ENCODE data around the gene MISP3. TPM values are rescaled to one million over a fixed set of nuclear protein-coding genes. Genes with fewer than 3 reads are reported as not detected.

The MISP3 gene
- total RNA-seq, 4 donors from 2014 or later, result 10.5 to 18.5 (median 15.9) TPM

DNA sequence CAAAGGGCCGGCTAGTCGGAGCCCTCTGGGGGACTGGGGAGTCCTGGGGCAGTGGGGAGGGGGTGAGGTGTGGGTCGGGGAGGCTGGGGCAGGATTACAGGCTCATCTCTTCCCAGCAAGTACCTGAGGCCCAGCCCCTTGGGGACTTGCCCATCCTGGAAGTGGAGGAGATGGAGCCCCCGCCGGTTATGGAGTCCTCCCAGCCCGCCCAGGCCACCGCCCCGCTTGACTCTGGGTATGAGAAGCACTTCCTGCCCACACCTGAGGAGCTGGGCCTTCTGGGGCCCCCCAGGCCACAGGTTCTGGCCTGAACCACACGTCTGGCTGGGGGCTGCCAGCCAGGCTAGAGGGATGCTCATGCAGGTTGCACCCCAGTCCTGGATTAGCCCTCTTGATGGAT, 20.6 kb upstream of the MISP3 start:
- Histone ChIP-seq H3K4me3 (no peak overlapping the region), H3K4me1 (peaks cover under 1% of the 10 kb centered on the region), H3K27ac (no peak overlapping the region), H3K9me3 (no peaks in the 10 kb centered on the region), H3K27me3 (no peaks in the 10 kb centered on the region), H3K36me3 (no peaks in the 10 kb centered on the region)
- DNase-seq (ENCODE audit: low spot score in 2 of 2), result no peak
- TF ChIP-seq POLR2AphosphoS5 (IDR thresholded peaks at IDR 0.05) (no peak), POLR2A (IDR thresholded peaks at IDR 0.05) (no peak), EP300 (IDR thresholded peaks at IDR 0.05) (no peak)
- TF ChIP-seq, protein P1, sequence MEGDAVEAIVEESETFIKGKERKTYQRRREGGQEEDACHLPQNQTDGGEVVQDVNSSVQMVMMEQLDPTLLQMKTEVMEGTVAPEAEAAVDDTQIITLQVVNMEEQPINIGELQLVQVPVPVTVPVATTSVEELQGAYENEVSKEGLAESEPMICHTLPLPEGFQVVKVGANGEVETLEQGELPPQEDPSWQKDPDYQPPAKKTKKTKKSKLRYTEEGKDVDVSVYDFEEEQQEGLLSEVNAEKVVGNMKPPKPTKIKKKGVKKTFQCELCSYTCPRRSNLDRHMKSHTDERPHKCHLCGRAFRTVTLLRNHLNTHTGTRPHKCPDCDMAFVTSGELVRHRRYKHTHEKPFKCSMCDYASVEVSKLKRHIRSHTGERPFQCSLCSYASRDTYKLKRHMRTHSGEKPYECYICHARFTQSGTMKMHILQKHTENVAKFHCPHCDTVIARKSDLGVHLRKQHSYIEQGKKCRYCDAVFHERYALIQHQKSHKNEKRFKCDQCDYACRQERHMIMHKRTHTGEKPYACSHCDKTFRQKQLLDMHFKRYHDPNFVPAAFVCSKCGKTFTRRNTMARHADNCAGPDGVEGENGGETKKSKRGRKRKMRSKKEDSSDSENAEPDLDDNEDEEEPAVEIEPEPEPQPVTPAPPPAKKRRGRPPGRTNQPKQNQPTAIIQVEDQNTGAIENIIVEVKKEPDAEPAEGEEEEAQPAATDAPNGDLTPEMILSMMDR (IDR thresholded peaks at IDR 0.05), result no peak
- WGBS, result 69% methylated on average over 2 of the region's 9 CpGs

DNA sequence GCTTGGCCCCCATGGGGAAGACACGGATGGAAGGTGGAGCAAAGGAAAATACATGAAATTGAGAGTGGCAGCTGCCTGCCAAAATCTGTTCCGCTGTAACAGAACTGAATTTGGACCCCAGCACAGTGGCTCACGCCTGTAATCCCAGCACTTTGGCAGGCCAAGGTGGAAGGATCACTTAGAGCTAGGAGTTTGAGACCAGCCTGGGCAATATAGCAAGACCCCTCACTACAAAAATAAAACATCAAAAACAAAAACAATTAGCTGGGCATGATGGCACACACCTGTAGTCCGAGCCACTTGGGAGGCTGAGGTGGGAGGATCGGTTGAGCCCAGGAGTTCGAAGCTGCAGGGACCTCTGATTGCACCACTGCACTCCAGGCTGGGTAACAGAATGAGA, 20.1 kb upstream of the MISP3 start:
- TF ChIP-seq, protein P1 (IDR thresholded peaks at IDR 0.05), result no peak
- TF ChIP-seq POLR2AphosphoS5 (IDR thresholded peaks at IDR 0.05), result no peak
- no peak for TF ChIP-seq EP300 (IDR thresholded peaks at IDR 0.05)
- TF ChIP-seq POLR2A (IDR thresholded peaks at IDR 0.05), result no peak
- 93% methylated on average over 6 of the region's 6 CpGs for WGBS

DNA sequence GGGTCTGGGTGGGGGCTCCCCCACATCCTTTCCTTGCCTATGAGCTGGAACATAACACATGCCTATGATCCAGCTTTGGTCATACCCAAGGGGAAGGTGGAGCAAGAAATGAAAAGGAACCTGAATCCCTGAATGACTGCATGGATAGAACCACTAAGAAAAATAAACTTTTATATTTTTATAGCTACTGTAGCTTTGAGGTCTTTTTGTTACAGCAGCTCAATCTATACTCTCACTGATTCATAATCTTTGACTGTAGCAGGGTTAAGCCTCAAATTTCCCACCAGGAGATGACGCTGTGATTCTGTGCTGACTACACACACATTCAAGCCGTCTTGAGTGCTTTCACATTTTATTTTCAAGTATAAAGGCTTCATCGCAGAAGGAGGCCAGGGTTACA, 19.6 kb upstream of the MISP3 start:
- Histone ChIP-seq H3K4me3 (no peak overlapping the region), H3K27ac (no peak overlapping the region), H3K36me3 (no peaks in the 10 kb centered on the region), H3K4me1 (peaks cover 11% of the 10 kb centered on the region), H3K9me3 (no peaks in the 10 kb centered on the region), H3K27me3 (no peaks in the 10 kb centered on the region)
- 91% methylated on average over 3 of the region's 3 CpGs for WGBS
- DNase-seq (ENCODE audit: low spot score in 2 of 2), result no peak
- TF ChIP-seq POLR2AphosphoS5 (IDR thresholded peaks at IDR 0.05), result no peak
- no peak for TF ChIP-seq EP300 (IDR thresholded peaks at IDR 0.05)
- TF ChIP-seq, protein P1 (IDR thresholded peaks at IDR 0.05), result no peak
- no peak for TF ChIP-seq POLR2A (IDR thresholded peaks at IDR 0.05)

More for the DNA sequence above, 20.1 kb upstream of the MISP3 start:
- H3K4me1 ChIP-seq, result peaks cover 5% of the 10 kb centered on the region
- no peaks in the 10 kb centered on the region for H3K9me3 ChIP-seq
- H3K27me3 ChIP-seq, result no peaks in the 10 kb centered on the region
- DNase-seq (ENCODE audit: low spot score in 2 of 2), result no peak
- H3K4me3 ChIP-seq, result no peak overlapping the region
- no peaks in the 10 kb centered on the region for H3K36me3 ChIP-seq
- no peak overlapping the region for H3K27ac ChIP-seq

DNA sequence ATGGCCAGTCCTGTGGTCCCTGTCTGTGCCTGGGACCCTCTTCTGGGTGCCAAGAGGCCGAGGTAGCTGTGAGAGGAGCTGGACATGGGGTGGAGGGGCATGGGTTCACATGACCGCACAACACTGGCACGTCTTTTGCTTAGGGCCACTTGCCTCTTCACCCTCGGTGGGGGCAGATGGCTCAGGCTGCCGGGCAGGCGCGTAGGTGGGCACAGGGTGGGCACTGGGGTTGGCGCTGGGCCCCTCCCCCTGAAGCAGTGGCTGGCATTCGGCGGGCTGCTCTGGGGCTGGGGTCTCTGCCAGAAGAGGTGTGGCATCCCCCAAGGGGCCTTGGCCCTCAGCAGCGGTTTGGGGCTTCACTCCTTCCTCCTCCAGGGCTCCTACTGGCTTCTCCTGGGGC, 19.1 kb upstream of the MISP3 start:
- H3K36me3 ChIP-seq, result no peaks in the 10 kb centered on the region
- 73% methylated on average over 5 of the region's 11 CpGs for WGBS

DNA sequence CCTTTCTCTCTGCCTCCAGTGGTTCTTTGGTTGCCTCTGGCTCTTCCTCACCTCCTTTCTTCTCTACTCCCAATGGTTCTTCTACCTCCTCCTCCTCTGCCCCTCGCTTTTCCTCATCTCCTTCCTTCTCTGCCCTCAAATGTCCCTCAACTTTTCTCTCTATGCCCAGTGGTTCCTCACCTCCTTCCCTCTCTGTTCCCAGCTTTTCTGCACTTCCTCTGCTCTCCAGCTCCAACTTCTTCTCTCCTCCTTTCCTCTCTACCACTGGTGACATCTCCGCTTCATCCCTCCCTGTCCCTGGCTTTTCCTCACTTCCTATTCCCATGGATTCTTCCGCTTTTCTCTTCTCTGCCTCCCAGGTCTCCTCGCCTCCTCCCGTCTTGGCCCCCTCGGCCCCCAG, 18.5 kb upstream of the MISP3 start:
- no peak for DNase-seq (ENCODE audit: low spot score in 2 of 2)
- Histone ChIP-seq H3K27me3 (peaks cover 10% of the 10 kb centered on the region), H3K4me1 (peaks cover 15% of the 10 kb centered on the region), H3K4me3 (no peak overlapping the region), H3K27ac (no peak overlapping the region), H3K36me3 (no peaks in the 10 kb centered on the region), H3K9me3 (no peaks in the 10 kb centered on the region)
- WGBS, result 86% methylated on average over 6 of the region's 6 CpGs
- TF ChIP-seq EP300 (IDR thresholded peaks at IDR 0.05) (no peak), POLR2AphosphoS5 (IDR thresholded peaks at IDR 0.05) (no peak), POLR2A (IDR thresholded peaks at IDR 0.05) (no peak)
- TF ChIP-seq, protein P1 (IDR thresholded peaks at IDR 0.05), result no peak

More for the DNA sequence above, 19.1 kb upstream of the MISP3 start:
- DNase-seq (ENCODE audit: low spot score in 2 of 2), result no peak
- H3K27ac ChIP-seq, result no peak overlapping the region
- H3K27me3 ChIP-seq, result peaks cover 4% of the 10 kb centered on the region
- H3K4me1 ChIP-seq, result peaks cover 15% of the 10 kb centered on the region
- TF ChIP-seq EP300 (IDR thresholded peaks at IDR 0.05) (no peak), POLR2AphosphoS5 (IDR thresholded peaks at IDR 0.05) (no peak), POLR2A (IDR thresholded peaks at IDR 0.05) (no peak)
- TF ChIP-seq, protein P1 (IDR thresholded peaks at IDR 0.05), result no peak
- H3K9me3 ChIP-seq, result no peaks in the 10 kb centered on the region
- no peak overlapping the region for H3K4me3 ChIP-seq

Measured in suprapubic skin (tissue), 4 donors.